Measurements from ENCODE around the gene CNGA3. TPM values are rescaled to one million over a fixed set of nuclear protein-coding genes. Genes with fewer than 3 reads are reported as not detected.

The CNGA3 gene
- polyA plus RNA-seq, 12 donors, result 0.13 to 0.92 (median 0.51) TPM; not detected in 2

DNA sequence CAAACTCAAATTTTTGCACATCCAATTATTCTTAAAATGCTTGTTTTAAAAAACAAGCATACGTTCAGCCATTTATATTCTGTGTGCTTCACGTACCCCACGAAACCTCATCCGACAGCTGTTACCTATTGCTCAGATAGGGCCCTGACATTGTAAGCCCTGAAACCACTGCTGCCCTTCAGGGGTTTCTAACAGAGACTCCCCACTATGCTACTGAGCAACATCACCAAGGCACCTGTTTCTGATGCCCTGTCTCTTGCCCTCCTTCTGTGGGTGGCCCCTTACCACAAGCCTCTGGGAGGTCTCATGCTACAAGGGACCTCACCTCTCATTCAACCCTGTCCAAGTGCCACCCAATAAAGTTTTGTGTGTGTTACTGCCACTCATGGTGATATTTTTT lies 18.5 kb upstream of the CNGA3 start:
- DNase-seq, result no peak

DNA sequence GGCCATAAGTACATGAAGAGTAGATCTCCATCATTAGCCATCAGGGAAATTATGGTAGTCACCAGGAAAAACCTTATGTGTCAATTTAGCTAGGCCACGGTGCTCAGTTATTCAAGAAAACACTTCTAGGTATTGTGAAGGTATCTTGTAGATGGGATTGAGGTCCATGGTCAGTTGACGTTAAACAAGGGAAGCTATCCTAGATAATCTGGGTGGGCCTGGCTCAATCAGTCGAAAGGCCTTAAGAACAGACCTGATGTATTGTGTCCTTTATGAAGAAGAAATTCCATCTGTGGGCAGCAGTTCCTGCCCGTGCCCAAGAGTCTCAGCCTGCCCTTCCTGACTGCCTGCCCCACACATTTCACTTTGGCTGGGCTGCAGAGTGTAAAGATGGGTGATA lies 16.7 kb upstream of the CNGA3 start:
- DNase-seq, result no peak

GRCh38 chr2:98332989-98333388 lies 13.3 kb upstream of the CNGA3 start:
- DNase-seq, result no peak

DNA sequence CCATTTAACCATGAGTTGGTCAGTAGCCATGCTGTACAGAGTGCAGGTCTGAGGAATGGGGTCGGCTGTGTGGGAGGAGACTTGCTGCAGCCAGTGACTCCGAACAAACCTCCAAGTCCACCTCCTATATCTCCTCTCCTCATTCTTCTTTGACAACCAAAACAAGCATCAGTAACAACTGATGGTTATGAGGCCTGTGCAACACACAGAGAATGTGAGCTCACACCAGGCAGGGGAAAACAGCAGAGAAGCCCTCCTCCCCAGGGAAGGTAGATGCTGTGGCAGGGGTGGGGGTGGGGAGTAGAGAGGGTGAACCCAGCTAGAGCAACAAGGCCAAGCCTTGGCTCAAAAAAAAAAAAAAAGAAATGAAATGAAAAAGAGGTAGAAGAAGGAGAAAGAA lies 12.3 kb upstream of the CNGA3 start:
- no peak for DNase-seq

- DNase-seq, result no peak
These were observed 11.7 kb upstream of the CNGA3 start for GRCh38 chr2:98334439-98335078.

DNA sequence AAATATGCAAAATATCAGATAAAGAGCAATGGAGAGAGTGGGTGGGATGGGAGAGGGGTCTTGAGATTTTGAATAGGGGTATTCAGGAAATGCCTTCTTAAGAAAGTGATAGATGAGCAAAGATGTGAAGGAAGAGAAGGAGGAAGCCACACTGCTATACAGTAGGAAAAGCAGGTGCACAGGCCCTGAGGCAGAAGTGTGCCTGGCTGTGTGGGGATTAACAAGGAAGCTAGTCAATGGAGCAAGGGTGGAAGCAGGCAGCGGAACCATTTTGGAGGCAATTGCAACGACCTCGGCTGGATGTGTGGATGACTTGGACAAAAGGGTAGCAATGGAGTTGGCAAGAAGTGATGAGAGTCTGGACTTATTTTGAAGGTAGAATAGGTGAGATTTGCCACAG lies 11.0 kb upstream of the CNGA3 start:
- no peak for DNase-seq

DNA sequence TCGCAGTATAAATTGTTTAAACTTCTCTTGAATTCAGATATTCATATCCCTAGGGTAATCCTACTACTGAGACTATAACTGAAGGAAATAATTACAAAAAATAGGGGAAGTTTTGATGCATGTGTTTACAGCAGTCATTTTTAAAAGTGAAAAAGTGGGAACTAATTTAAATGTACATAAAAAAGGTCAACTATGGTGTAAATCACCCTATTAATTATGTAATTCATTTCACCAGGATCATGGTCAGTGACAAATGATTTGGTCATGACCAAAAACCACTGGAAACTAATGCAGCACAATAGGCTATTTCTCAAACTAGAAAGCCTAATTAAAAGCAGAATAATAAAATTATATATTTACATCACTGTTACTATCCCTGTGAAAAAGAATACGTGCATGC lies 5.0 kb upstream of the CNGA3 start:
- no peak for DNase-seq

- no peak for DNase-seq
These were observed 3.0 kb upstream of the CNGA3 start for GRCh38 chr2:98343285-98343684.

DNA sequence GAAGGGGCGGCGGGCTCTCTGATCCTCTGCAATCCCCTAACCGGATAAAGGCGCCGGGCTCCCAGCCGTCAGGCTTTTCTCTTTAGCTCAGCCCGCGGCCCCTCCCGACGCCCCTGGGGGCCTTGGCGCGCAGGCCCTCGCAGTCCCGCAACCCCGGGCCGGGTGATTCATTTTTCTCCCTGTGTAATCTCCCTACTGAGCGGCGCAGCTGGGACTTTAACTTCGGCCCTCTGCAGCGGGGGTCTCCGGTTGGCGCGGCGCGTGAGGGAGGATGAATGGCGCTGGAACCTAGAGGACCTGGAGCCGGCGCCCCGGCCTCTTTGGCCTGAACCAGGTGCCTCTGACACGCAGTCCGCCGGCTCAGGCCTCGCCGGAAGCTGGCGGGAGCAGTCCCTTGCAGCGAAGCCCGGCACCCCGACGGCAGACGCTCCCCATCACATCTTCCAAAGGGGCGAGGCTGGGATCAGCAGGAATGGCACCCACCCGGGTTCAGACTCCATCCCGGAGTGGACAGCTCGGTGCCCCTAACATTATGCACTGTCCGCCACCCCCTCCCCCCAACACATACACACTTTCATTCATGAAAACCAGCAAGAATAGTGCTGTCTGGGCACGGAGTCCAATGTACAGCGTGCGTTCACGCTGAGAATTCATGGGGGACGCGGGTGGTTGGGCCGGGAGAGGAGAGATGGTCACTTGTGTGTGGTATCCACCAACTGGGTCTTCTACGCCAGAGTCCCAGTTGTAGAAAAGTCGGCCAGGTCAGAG lies 1.2 kb downstream of the CNGA3 start:
- no peak for DNase-seq

DNA sequence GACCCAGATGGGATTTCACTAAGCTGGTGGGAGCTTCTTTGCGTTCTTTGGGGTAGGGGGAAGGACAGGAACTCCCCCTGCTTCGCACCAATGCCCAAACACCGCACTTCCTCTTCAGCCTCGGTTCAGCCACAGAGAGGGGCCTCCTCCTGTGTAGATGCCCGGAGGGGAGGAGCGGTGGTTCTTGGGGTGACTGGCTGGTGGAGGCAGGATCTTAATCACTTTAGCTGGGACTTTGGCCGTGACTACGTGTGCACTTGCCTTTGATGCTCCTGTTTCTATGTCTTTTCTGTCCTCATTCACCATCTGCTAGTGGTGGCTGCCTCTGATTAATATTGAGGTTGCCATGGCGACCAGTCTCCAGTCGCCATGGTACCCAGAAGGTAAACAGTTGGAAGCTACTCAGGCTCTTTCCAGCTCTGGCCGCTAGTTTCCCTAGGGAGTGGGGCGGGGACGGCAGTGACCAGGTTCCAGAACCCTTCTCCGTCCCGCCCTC lies 1.9 kb downstream of the CNGA3 start:
- DNase-seq, result no peak

DNA sequence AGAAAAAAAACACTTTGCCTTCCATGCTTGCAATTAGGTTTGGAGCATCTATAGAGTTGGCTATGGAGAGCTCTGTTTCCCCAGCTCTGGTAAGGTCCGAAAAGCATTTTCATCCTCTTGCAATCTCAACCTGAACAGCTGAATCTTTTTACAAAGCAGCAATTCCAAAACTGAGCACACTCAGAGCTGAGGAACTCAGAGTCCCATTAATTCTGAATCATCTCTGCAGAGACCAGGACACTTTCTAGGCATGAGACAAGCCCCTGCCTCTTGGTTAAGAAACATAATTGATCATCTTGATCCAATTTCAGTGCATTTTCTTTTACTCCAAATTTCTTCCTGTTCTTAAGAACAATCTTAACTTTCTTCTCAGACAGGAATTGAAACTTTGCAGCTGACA lies 4.2 kb downstream of the CNGA3 start:
- no peak for DNase-seq

DNA sequence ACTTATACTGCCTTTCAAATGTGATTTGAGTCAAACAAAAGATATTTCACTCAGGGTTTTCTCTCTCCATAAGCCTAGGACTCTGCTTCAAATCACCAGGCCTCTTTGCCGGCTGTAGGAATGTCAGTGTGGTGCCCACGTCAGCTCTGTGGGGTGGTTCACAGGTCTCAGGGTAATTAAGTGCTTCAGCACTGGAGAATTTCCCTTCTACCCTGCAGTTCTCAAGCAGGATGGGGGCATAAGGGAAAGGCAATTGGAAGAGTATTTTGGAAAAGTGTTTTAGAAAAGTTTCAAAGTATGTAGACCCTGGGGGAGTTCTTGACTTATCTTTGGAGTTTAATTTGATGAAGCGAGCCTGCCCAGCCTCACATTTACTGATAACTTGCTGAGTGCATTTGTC lies 9.6 kb downstream of the CNGA3 start:
- DNase-seq, result no peak

DNA sequence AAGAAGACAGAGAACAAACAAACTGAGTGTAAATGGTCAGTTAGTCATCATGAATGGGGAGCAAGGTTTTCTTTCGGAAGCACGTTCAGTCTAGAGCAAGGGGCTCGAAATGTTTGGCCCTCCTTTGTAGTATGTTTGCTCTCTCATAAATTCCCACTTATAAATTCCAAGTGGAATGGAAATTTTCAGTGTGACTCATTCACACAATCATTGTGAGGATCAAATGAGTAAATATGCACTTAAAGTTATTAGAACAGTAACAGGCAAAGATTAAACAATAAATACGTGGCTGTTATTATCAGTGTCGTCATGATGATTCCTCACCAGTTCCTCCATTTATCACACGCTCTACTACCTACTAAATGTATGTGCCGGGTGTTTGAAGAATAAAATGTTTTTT lies 10.5 kb downstream of the CNGA3 start:
- DNase-seq, result no peak

DNA sequence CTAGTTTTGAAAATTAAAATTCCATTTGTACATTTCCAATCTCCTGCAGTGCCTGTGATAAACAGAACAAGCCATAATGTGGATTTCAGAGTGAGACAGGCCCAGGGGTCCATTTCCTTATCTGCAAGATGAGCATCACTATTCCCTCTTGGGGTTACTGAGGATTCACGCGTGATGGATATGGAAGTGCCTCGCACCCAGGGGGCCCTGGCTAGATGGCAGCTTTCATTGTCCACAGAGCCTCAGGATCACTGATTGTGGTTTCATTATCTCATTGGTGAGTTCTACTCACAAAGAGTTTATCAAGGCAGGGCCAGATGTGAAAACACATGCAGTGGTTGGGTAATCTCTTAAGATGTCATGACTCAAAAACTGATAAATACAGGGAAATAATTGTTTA lies 11.6 kb downstream of the CNGA3 start:
- DNase-seq, result no peak

- no peak for DNase-seq
These were observed 13.7 kb downstream of the CNGA3 start for GRCh38 chr2:98359986-98360385.

DNA sequence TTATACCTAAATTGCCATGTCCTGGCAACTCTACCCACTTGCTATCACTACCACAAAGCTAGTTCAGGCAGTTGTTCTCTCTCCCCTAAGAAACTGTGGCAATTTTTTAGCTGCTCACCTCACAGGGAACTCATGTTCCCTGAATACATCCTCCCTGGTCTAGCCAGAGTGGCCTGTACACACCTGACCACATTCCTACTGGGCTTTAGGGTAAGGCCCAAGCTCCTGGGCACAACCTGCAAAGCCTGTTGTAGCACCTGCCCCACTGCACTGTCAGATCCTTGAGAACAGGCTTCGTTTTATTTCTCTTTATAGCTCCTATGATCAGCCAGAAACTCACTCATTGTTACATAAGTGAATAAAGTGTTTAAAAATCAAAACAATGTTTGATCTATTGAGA lies 21.5 kb downstream of the CNGA3 start:
- DNase-seq, result no peak

- DNase-seq, result no peak
These were observed 23.5 kb downstream of the CNGA3 start for GRCh38 chr2:98369710-98370239.

DNA sequence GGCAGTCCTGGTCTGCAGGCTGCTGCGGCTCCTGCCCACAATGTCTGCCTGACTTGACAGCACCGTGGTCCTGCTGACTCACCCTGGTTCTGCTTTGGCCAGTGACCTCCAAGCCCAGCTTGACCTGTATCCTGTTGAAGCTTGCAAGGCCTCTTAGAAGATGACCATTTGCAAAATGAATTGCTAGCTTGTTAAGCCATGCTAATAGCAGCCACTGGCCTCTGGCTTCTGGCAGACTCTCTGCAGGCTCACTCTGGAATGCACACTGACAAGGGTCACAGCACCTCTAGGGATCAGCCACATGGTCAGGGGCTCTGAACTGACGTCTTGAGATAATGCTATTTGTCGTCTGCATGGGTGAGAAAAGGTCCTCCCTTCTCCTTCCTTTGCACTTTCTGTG lies 25.9 kb downstream of the CNGA3 start:
- no peak for DNase-seq

DNA sequence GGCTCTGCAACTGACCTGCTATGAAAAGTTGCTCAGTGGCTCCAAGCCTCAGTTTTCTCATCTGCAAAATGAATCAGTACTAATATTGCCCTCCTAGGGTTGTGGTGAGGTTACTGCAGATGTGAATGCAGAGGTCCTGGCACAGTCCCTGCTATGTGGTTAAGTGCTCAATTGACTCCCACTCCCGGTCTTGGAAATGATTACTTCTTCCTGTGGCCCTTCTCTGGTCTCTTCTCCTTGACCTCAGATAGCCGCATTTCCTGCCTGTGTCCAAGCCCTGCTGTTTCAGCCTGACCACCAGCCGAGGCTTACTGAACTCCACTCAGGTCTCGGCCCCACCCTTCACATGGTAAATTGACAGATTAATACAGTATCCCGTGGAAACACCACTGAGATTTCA lies 26.3 kb downstream of the CNGA3 start:
- no peak for DNase-seq

GRCh38 chr2:98374286-98374685 lies 28.0 kb downstream of the CNGA3 start:
- no peak for DNase-seq

DNA sequence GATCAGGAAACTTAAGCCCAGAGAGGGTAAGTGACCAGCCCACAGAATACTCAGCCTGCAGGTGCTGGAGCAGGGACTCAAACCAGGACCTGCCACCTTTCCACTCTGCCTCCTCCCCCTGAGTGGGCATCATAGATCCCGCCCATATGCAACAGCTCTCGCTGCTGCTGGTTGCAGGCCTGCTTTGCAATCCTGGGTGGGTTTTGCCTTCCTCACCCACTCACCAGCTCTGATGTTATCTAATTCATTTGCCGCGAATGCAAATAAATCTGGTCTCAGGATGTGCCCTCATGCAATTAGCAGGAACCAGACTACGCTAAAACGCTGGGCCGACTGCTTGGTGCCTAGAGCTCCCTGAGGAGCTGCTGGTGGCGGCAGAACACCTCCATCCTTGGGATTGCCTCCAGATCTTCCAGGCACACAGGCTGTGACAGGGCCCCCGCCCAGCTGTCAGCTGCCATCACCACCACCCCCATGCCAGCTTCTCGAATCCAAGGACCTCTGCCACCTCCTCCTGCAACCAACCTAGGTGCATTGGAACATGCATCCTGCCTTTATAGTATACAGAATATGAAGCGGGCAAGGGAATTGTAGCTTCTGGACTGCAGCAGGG lies 28.8 kb downstream of the CNGA3 start:
- DNase-seq, result no peak

GRCh38 chr2:98376301-98376910 lies 30.1 kb downstream of the CNGA3 start:
- DNase-seq, result no peak

DNA sequence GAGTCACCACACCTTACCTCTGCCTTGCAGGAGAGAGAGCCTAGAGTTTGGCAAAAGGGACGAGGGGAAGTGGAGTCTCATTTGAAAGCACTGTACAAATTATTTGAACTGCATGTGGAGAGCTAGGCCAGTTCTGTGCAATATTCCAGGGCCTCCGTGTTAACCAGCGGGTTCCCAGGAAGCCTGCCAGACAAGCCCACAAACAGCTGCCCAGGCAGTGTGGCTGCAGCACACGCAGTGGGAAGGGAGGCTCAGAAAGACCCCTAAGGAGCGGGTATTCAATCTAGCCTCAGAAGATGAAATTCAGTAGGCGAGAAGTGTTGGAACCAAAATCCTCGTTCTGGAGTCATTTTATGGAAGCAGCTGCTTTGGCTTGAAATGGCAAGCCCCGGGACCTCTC lies 30.7 kb downstream of the CNGA3 start:
- DNase-seq, result no peak
